ENCODE data around the gene ADRA2B.

The ADRA2B gene

DNA sequence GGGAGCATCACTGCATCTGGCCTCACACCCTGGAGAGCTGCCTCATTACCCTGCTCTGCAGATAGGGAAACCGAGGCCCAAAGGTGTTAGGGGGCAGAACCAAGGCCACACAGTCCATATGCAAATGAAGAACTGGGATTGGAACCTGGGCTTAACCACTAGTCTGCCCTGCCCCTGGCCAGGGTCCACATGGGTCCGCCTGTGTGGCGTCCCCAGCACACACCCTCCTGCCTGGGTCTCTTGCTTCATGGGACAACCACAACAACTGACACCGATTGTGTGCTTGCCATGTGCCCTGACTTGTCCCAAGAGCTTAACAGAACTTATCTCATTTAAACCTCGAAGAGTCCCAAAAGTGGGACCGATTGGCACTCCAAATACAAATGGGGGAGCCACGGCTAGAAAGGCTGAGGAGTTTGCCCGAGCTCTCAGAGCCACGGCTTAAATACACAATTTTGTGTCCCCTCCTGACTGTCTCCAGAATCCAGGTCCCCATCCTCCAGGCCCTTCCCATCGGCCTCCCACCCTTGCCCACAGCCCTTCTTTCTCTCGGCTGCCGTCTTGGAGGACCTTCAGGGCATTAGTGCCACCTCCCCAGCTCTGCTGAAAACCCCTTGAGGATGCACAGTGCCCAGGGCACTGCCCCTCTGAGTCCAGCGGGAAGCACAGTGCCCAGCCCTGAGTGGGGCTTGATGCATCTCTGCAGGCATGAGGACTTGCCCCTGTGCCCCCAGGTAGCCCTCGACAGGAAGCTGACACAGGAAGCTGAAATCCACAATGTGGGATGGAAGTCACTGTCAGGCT is 34.6 kb upstream of the ADRA2B start:
- peaks cover 15% of the 10 kb centered on the region for H3K27me3 Mint-ChIP-seq (ENCODE audit: low read depth)
- no peak overlapping the region for H3K4me3 Mint-ChIP-seq
- no peaks in the 10 kb centered on the region for H3K9me3 Mint-ChIP-seq
- TF ChIP-seq, protein P1, sequence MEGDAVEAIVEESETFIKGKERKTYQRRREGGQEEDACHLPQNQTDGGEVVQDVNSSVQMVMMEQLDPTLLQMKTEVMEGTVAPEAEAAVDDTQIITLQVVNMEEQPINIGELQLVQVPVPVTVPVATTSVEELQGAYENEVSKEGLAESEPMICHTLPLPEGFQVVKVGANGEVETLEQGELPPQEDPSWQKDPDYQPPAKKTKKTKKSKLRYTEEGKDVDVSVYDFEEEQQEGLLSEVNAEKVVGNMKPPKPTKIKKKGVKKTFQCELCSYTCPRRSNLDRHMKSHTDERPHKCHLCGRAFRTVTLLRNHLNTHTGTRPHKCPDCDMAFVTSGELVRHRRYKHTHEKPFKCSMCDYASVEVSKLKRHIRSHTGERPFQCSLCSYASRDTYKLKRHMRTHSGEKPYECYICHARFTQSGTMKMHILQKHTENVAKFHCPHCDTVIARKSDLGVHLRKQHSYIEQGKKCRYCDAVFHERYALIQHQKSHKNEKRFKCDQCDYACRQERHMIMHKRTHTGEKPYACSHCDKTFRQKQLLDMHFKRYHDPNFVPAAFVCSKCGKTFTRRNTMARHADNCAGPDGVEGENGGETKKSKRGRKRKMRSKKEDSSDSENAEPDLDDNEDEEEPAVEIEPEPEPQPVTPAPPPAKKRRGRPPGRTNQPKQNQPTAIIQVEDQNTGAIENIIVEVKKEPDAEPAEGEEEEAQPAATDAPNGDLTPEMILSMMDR (IDR thresholded peaks at IDR 0.05; ENCODE audit: unreplicated experiment in 3 of 3), result no peak
- H3K27ac Mint-ChIP-seq, result peak overlapping the region in 2 of 3 experiments; percentile 31 to 60
- peaks cover 48% of the 10 kb centered on the region for H3K4me1 Mint-ChIP-seq
- H3K36me3 Mint-ChIP-seq (ENCODE audit: low read depth), result no peaks in the 10 kb centered on the region

GRCh38 chr2:96150007-96150640 is 33.8 kb upstream of the ADRA2B start:
- Mint-ChIP-seq H3K27ac (peak overlapping the region in 2 of 3 experiments; percentile 31 to 60), H3K36me3 (ENCODE audit: low read depth) (no peaks in the 10 kb centered on the region), H3K27me3 (ENCODE audit: low read depth) (peaks cover 14% of the 10 kb centered on the region), H3K4me3 (no peak overlapping the region), H3K4me1 (peaks cover 48% of the 10 kb centered on the region), H3K9me3 (no peaks in the 10 kb centered on the region)
- TF ChIP-seq, protein P1 (IDR thresholded peaks at IDR 0.05; ENCODE audit: unreplicated experiment in 3 of 3), result no peak

GRCh38 chr2:96148410-96149217 is 32.2 kb upstream of the ADRA2B start:
- Mint-ChIP-seq H3K4me1 (peaks cover 54% of the 10 kb centered on the region), H3K9me3 (no peaks in the 10 kb centered on the region), H3K27ac (peak overlapping the region; percentile 94 to 96 (median 95)), H3K4me3 (peak overlapping the region; percentile 54 to 67 (median 64)), H3K36me3 (ENCODE audit: low read depth) (no peaks in the 10 kb centered on the region), H3K27me3 (ENCODE audit: low read depth) (peaks cover 8% of the 10 kb centered on the region)
- TF ChIP-seq, protein P1 (IDR thresholded peaks at IDR 0.05; ENCODE audit: unreplicated experiment in 3 of 3), result no peak

DNA sequence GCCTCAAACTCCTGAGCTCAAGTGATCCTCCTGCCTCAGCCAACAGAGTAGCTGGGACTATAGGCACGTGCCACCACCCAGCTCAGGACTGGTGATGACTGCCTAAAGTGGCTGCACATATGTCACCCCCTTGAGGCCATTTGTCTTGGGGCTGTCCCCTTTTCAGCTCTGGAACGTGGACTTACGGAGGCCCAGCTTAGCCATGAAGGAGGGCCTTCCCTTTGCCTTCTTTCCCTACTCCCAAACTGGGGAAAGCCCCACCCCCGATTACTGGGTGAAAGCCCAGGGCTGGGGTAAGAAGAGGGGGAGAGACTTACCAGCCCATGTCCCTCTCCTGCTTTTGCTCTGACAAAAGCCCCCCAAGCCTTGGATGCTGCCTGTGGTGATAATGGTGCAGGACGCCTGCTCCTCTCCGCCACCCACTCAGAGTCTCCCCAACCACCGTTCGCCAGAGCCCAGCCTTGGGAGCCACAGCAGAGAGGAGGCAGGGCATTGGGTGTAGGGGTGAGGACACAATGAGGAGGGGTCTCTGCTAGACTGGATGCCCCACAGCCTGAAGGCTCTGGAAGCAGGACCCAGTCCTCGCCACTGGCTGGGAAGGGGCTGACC is 31.3 kb upstream of the ADRA2B start:
- H3K27me3 Mint-ChIP-seq (ENCODE audit: low read depth), result peaks cover 8% of the 10 kb centered on the region
- no peaks in the 10 kb centered on the region for H3K9me3 Mint-ChIP-seq
- no peaks in the 10 kb centered on the region for H3K36me3 Mint-ChIP-seq (ENCODE audit: low read depth)
- peaks cover 45% of the 10 kb centered on the region for H3K4me1 Mint-ChIP-seq
- peak overlapping the region in 2 of 3 experiments; percentile 77 to 84 for H3K4me3 Mint-ChIP-seq
- peak overlapping the region; percentile 94 to 96 (median 95) for H3K27ac Mint-ChIP-seq
- TF ChIP-seq, protein P1 (IDR thresholded peaks at IDR 0.05; ENCODE audit: unreplicated experiment in 3 of 3), result no peak

DNA sequence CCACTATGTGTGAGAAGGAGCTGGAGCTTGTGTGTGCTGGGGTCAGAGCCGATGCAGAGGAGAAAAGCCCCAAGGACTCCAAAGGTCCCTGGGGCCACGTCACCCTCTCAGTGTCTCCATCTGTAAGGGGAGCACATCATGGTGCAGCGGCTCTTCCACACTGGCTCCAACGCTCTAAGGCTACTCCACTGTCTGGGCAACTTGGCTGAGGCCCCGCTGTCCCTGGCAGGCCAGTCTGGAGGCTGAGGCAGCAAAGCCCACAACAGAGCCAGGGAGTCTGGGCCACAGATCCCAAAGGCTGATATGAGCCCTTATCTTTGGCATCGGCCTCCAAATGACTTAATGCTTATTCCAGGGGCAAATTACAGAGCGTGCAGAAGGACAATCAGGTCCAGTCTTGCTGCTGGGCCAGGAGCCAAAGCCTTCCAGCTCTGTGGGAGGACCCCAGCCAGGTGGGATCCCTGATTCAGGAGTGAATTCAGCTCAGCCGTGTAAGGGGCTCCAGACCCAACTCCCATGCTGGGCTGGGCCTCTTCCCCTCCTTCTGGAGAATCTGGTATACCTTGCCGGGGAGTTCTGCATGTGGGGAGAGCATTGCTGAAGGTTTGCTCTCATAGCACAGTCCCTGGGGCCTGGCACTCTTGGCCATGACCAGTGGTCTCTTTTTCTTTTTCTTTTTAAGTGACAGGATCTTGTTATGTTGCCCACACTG is 30.7 kb upstream of the ADRA2B start:
- Mint-ChIP-seq H3K36me3 (ENCODE audit: low read depth) (no peaks in the 10 kb centered on the region), H3K27me3 (ENCODE audit: low read depth) (peaks cover 8% of the 10 kb centered on the region)

More for the DNA sequence above, 30.7 kb upstream of the ADRA2B start:
- H3K4me3 Mint-ChIP-seq, result peak overlapping the region; percentile 68 to 84 (median 77)
- peak overlapping the region; percentile 94 to 95 (median 94) for H3K27ac Mint-ChIP-seq
- peaks cover 42% of the 10 kb centered on the region for H3K4me1 Mint-ChIP-seq
- TF ChIP-seq, protein P1 (IDR thresholded peaks at IDR 0.05; ENCODE audit: unreplicated experiment in 3 of 3), result no peak
- no peaks in the 10 kb centered on the region for H3K9me3 Mint-ChIP-seq

Data from nephron (organoid).